ENCODE results near the gene FADS3.

The FADS3 gene

GRCh38 chr11:61832754-61833153 is 58.6 kb downstream of the FADS3 start:
- H3K4me3 ChIP-seq (ENCODE audit: low read depth, low read length) = no peak overlapping the region
- TF ChIP-seq CTCF (IDR thresholded peaks at IDR 0.05; ENCODE audit: insufficient read depth, low read length, missing control alignments) = no peak
- DNase-seq (ENCODE audit: low read depth, low spot score) = no peak
- ChIA-PET CTCF (interaction anchor here (1.8 to 2.1 kb wide), 2 partner anchors 17 to 249 kb away, joined by 4 to 6 read pairs; no protein-coding TSS in a partner anchor), POLR2A (no interaction called here)

DNA sequence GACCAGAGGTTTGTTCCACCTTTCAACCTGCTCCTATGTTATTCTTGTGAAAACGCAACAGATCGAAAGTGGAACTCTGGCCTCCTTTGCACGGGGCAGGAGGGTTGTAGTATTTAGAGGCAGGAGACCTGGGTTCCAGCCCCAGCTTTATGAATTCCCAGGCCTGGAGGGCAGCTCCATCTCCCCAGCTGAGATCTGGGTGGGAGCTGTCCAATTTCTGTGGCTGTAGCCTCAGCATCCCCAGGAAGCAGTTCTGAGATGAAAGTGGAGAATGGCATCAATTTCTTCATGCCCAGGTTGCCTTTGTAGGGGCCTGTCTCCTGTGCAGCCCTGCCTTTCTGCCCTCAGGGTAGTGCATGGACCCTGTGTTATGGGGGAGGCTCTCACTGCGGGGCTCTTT is 59.1 kb downstream of the FADS3 start:
- ChIA-PET CTCF (interaction anchor here (0.7 to 4.5 kb wide), 3 partner anchors 16 to 250 kb away, joined by 3 to 58 read pairs (median 3); partner anchors contain the start of gene FADS1), POLR2A (no interaction called here)
- H3K4me3 ChIP-seq (ENCODE audit: low read depth, low read length) = no peak overlapping the region
- no peak for TF ChIP-seq CTCF (IDR thresholded peaks at IDR 0.05; ENCODE audit: insufficient read depth, low read length, missing control alignments)
- DNase-seq (ENCODE audit: low read depth, low spot score) = no peak

DNA sequence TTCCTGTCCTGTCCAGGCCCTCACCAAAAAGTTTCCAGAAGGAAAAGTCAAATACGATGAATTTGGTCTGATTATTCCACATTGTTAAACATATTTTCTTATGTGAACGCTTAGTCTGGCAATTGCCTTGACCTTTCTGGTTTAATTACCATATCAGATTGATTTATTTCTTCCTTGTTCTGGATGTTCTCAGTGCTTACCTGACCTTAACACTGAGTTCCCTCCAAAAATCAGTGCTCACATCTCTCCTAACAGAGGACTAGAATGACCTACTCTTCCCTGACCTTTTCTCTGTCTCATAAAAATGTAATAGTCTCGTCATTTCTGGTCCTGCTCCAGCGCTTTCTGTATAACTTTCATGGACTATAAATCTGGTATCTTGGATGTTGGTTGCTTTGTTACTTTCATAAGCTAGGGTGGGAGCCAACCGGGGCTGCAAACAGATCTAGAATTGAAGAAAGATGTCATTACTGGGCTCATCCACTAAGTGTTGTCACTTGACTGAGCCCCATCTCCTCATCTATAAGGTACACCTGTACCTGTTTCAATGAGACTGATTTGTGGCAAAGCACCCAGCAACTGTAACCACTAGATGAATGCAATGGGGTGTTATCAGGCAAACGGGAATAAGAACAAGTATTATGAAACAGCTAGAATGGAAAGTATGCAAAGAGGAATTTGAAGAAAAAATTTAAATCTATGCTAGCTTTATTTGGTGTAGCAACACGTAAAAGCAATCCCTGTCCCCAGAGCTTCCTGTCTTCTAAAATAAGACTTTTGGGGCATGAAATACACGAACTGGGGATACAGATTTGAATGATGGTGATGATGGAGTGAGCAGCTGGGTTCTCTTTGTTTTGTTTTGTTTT is 60.9 kb downstream of the FADS3 start:
- ChIA-PET POLR2A (interaction anchor here (1.1 to 1.2 kb wide), 2 partner anchors 15 to 38 kb away, joined by 4 to 5 read pairs; partner anchors contain the start of genes FEN1 and TMEM258), CTCF (interaction anchor here (0.7 to 6.0 kb wide), 4 partner anchors 10 to 33 kb away, joined by 3 to 58 read pairs (median 30); partner anchors contain the start of gene FADS1)
- no peak for DNase-seq (ENCODE audit: low read depth, low spot score)
- TF ChIP-seq CTCF (IDR thresholded peaks at IDR 0.05; ENCODE audit: insufficient read depth, low read length, missing control alignments) = no peak
- H3K4me3 ChIP-seq (ENCODE audit: low read depth, low read length) = peak overlapping the region; percentile 84

- H3K4me3 ChIP-seq (ENCODE audit: low read depth, low read length) = peak overlapping the region; percentile 84
- POLR2A ChIA-PET = interaction anchor here (1.1 to 1.2 kb wide), 2 partner anchors 15 to 37 kb away, joined by 4 to 5 read pairs; partner anchors contain the start of genes FEN1 and TMEM258
- DNase-seq (ENCODE audit: low read depth, low spot score) = no peak
- TF ChIP-seq CTCF (IDR thresholded peaks at IDR 0.05; ENCODE audit: insufficient read depth, low read length, missing control alignments) = no peak
- CTCF ChIA-PET = interaction anchor here (1.0 to 6.0 kb wide), 11 partner anchors 10 to 278 kb away, joined by 3 to 58 read pairs (median 5); partner anchors contain the start of gene FADS1
These were observed 61.5 kb downstream of the FADS3 start for GRCh38 chr11:61829806-61830205.

DNA sequence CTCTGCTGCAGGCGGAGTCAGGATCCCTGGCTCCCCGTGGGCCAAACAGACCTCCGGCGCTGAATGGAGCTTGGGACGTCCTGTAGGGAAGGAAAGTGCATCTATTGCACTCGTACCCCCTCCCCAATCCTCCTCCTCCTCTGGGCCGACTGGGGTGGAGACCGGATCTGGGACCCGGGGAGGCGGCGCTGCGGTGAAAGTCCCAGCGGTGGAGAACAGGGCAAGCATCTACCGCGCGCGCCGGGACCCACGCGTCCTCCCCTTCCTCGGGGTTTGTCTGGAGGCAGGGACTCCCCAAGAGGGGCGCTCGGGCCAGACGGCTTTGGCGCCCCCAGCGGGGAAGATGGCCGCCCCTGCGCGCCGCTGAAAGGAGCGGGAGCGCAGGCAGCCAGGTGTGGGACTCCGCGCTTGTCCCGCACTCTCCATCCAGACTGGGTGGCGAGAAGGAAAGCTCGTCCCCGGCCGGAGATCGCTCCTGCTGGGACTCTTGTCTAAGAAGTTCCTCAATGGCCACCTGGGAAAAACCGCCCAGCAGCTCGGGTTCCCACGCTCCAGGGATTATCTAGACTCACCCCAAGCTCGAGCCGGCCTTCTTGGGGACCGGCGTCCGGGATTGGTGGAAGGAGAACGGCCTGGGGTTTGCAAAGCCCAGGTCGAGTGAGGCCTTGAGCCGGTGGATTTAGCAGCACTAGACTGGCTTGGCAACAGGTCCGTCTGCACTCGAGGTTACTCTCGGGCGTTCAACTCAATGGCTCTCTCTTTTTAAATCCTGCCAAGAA is 62.5 kb downstream of the FADS3 start:
- CTCF ChIA-PET = interaction anchor here (0.7 to 6.0 kb wide), 19 partner anchors 9 to 279 kb away, joined by 3 to 58 read pairs (median 5); partner anchors contain the start of gene FADS1
- POLR2A ChIA-PET = interaction anchor here (1.2 to 2.1 kb wide), 3 partner anchors 10 to 32 kb away, joined by 3 to 14 read pairs (median 7); no protein-coding TSS in a partner anchor
- DNase-seq (ENCODE audit: low read depth, low spot score) = no peak
- TF ChIP-seq CTCF (IDR thresholded peaks at IDR 0.05; ENCODE audit: insufficient read depth, low read length, missing control alignments) = peak; percentile 72
- peak overlapping the region; percentile 84 for H3K4me3 ChIP-seq (ENCODE audit: low read depth, low read length)
